Measurements from ENCODE around the gene PMPCA. TPM values are rescaled to one million over a fixed set of nuclear protein-coding genes. Genes with fewer than 3 reads are reported as not detected.
A peak's percentile ranks its signal among the peaks of the same experiment; 100 is the strongest.
"Not testable (repeated sequence)": the region's sequence is repeated elsewhere in the genome, so short reads cannot be mapped to it uniquely, and the experiment has no call there.

Gene PMPCA
- total RNA-seq, 2 experiments from 2014 or later, result 108 to 112 TPM

DNA sequence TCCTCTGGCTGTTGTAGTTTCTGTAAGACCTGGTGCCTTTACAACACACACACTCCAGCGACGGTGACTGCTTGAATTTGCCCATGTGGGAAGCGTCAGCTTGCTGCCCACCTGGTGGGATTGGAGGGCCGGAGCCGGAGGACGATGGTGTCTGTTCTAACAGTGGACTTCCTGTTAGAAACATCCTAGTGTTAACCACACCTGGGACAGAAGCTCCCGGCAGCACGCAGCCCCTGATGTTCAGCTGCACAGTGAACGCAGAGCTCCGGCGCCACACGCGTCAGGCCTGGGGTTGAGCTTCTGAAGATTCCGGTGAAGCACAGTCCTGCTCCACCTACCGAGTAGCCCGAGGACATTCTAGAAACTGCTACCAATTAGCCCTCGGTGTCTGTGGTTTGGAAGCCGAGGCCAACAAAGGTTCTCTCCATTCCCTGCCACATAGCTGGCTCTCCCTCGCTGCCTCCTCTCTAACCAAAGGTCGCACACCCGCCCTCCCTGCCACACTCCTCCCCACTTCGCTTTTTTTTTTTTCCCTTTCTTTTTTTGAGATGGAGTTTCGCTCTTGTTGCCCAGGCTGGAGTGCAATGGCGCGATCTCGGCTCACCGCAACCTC lies 14.4 kb downstream of the PMPCA start:
- peaks cover 5% of the 10 kb centered on the region for H3K4me1 Mint-ChIP-seq (ENCODE audit: low read depth)
- H3K9me3 Mint-ChIP-seq, result no peaks in the 10 kb centered on the region
- no peaks in the 10 kb centered on the region for H3K27me3 Mint-ChIP-seq
- no peak overlapping the region for H3K4me3 Mint-ChIP-seq
- ChIA-PET POLR2A (interaction anchor here (1.1 kb wide), 1 partner anchor 11 kb away, joined by 3 read pairs; no protein-coding TSS in a partner anchor), CTCF (interaction anchor here (0.6 to 1.0 kb wide), 3 partner anchors 15 to 170 kb away, joined by 3 to 4 read pairs (median 3); no protein-coding TSS in a partner anchor)
- no peak for DNase-seq
- intact Hi-C loops (cut with micrococcal nuclease), result no loop called here
- H3K27ac Mint-ChIP-seq, result peak overlapping the region; percentile 56
- H3K36me3 Mint-ChIP-seq, result peaks cover 23% of the 10 kb centered on the region

DNA sequence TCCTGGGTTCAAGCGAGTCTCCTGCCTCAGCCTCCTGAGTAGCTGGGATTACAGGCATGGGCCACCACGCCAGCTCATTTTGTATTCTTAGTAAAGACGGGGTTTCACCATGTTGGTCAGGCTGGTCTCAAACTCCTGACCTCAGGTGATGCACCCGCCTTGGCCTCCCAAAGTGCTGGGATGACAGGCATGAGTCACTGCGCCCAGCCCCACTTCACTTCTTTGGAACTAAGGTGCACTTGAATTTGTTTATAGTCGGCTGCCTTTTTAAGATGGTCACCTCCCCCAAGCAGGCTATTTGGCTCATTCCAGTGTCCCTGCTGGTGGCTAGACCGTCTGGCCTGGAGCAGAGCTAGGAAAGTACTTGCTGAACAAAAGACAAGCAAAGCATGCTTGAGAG lies 14.9 kb downstream of the PMPCA start:
- CTCF ChIA-PET, result interaction anchor here (1.0 kb wide), 1 partner anchor 16 kb away, joined by 3 read pairs; no protein-coding TSS in a partner anchor
- H3K4me1 Mint-ChIP-seq (ENCODE audit: low read depth); H3K9me3 Mint-ChIP-seq; H3K4me3 Mint-ChIP-seq; POLR2A ChIA-PET; intact Hi-C loops (cut with micrococcal nuclease); H3K27me3 Mint-ChIP-seq: not testable (repeated sequence)
- H3K36me3 Mint-ChIP-seq, result peaks cover 25% of the 10 kb centered on the region
- H3K27ac Mint-ChIP-seq, result peak overlapping the region; percentile 56
- DNase-seq, result peak; percentile 26

DNA sequence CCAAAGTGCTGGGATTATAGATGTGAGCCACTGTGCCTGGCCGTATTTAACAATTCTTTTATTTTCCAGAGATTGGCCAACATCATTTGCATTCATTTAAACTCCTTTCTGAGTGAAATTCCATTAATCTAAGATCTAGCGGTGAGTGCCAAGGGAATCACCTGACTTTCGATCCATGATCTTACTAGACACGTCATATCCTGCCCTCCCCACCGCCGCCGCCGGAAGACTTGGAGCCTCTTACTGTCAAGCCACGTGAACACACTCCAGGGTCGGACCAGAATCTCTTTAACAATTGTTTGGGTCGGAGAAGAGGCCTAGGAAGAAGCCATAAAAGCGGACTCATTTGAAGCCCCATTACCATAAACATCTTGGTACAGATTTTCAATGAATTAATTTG lies 16.3 kb downstream of the PMPCA start:
- no peak overlapping the region for H3K27ac Mint-ChIP-seq
- H3K4me3 Mint-ChIP-seq, result no peak overlapping the region
- peaks cover 18% of the 10 kb centered on the region for H3K36me3 Mint-ChIP-seq
- peaks cover 5% of the 10 kb centered on the region for H3K4me1 Mint-ChIP-seq (ENCODE audit: low read depth)
- ChIA-PET CTCF (interaction anchor here (1.0 kb wide), 1 partner anchor 113 kb away, joined by 3 read pairs; no protein-coding TSS in a partner anchor), POLR2A (no interaction called here)
- DNase-seq, result no peak
- H3K9me3 Mint-ChIP-seq, result no peaks in the 10 kb centered on the region
- intact Hi-C loops (cut with micrococcal nuclease), result no loop called here
- no peaks in the 10 kb centered on the region for H3K27me3 Mint-ChIP-seq

DNA sequence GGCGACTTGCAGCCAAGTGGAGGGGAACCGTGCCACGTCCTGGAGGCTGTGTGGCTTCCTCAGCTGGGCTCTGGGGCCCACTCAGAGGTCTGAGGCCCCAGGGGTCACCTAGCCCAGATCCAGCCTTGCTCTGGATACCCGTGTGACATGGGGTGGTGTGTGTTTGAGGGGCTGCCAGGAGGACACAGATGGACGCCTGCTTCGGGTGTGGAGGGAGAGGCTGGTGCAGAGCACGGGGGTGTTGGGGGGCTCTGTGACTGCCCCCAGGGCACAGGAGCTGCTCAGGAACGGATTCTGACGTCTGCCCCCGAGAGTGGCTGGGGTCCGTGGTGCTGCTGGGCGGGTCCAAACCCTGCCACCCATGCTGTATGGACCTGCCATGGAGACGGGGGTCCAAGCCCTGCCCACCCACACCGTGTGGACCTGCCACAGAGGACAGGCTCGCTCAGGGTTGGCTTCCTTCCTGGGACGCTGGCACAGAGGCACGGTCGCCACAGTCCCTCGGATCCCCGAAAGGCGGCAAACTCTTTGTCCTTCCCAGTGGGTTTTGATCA lies 18.7 kb downstream of the PMPCA start:
- no peak overlapping the region for H3K27ac Mint-ChIP-seq
- CTCF ChIA-PET, result no interaction called here
- intact Hi-C loops (cut with micrococcal nuclease), result no loop called here
- peaks cover 5% of the 10 kb centered on the region for H3K4me1 Mint-ChIP-seq (ENCODE audit: low read depth)
- H3K27me3 Mint-ChIP-seq, result no peaks in the 10 kb centered on the region
- no peak for DNase-seq
- peaks cover 15% of the 10 kb centered on the region for H3K36me3 Mint-ChIP-seq
- H3K4me3 Mint-ChIP-seq, result no peak overlapping the region
- no peaks in the 10 kb centered on the region for H3K9me3 Mint-ChIP-seq
- POLR2A ChIA-PET, result no interaction called here

DNA sequence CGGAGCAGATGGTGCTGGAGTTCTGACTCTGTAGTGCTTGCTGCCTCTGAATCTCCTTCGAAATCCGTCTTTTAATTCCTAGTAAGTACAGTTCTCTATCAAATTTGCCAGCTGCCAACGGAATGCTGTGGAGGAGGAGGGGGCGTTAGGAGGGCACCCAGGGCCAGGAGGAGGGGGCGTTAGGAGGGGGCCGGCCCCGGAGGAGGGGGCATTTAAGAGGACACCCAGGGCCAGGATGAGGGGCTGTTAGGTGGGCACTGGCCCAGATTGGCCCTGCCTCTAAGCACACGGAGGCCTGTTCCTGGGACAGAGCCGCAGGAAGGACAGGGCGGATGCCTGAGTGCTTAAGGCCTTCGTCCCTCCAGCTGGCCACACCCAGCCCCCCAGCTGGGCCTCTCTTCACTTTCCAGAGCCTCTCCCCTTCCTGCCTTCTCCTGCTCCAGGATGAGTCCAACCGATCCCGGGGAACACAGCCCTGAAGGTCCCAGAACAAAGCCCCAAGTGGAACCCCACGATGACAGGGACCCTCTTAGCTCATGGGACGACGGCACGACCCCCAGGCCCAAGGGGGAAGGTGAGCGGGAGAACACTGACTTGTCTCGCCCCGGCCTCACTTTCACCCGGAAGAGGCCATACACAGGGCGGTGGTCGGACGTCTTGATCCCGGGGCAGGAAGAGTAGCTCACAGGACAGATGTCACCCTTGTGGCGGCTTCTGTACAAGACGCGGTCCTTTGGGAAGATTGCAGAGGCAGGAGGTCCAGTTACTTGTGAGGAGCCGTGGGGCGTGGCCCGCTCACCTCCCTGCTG lies 19.4 kb downstream of the PMPCA start:
- ChIA-PET CTCF (no interaction called here), POLR2A (no interaction called here)
- Mint-ChIP-seq H3K9me3 (no peaks in the 10 kb centered on the region), H3K4me1 (ENCODE audit: low read depth) (peaks cover 5% of the 10 kb centered on the region), H3K27ac (no peak overlapping the region), H3K4me3 (no peak overlapping the region), H3K27me3 (no peaks in the 10 kb centered on the region), H3K36me3 (peaks cover 15% of the 10 kb centered on the region)
- no peak for DNase-seq
- intact Hi-C loops (cut with micrococcal nuclease), result no loop called here

DNA sequence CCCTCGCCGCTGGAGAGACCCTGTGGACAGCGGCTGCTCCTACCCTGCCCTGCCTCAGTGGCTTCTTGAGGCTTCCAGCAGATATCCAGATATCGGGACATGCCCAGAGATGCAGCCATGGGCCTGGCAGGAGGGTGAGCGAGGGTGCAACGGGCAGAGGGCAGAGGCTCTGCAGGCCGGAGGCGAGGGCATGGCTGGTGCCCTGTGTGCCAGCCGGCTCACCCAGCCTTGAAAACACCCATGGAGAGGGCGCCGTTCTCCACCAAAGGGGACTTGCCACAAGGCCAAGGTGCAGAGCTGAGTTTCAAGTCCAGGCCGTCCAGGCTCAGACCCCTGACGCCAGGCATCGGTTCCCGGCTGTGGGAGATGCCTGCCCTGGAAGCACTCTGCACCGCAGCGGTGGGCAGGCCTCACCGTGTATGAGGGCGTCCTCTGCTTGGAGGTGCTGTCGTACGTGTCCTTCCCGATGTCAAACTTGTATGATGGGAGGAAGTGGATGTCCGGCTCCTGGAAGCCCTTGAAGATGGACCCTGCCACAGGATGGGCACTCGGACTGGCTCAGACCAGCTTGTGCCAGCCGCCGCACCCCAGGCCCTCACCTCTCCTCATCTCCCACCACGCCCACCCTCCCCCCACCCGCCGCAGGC lies 20.3 kb downstream of the PMPCA start:
- ChIA-PET POLR2A (no interaction called here), CTCF (no interaction called here)
- Mint-ChIP-seq H3K4me1 (ENCODE audit: low read depth) (peaks cover under 1% of the 10 kb centered on the region), H3K36me3 (peaks cover 10% of the 10 kb centered on the region), H3K9me3 (no peaks in the 10 kb centered on the region), H3K27me3 (no peaks in the 10 kb centered on the region), H3K4me3 (no peak overlapping the region), H3K27ac (no peak overlapping the region)
- DNase-seq, result no peak
- intact Hi-C loops (cut with micrococcal nuclease), result no loop called here

DNA sequence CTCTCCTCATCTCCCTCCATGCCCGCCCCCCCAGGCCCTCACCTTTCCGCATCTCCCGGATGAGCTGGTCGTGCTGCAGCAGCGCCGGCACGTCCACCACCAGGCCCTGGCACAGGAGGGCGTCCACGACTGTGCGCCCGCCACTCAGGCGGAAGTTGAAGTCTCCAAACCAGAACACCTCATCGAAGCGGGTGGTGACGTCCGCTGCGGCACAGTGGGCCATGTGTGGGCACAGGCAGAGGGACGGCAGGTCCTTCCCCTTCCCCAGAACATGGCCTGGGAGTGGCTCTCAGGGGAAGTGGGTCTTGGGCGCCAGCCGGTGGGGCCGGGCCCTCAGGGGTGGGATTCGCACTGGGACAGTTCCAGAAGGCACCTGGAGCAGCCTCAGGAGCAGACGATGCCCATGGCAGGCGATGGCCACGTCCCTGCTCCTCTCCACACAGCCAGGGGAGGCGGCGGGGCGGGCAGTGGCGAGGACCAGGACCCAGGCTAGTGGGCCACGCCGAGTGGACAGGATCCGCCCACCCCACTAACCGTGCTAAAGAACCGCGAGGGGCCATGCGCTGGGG lies 21.4 kb downstream of the PMPCA start:
- ChIA-PET CTCF (no interaction called here), POLR2A (no interaction called here)
- Mint-ChIP-seq H3K9me3 (no peaks in the 10 kb centered on the region), H3K36me3 (peaks cover 9% of the 10 kb centered on the region), H3K4me1 (ENCODE audit: low read depth) (peaks cover 9% of the 10 kb centered on the region), H3K27me3 (no peaks in the 10 kb centered on the region), H3K4me3 (no peak overlapping the region), H3K27ac (no peak overlapping the region)
- intact Hi-C loops (cut with micrococcal nuclease), result no loop called here
- DNase-seq, result no peak

DNA sequence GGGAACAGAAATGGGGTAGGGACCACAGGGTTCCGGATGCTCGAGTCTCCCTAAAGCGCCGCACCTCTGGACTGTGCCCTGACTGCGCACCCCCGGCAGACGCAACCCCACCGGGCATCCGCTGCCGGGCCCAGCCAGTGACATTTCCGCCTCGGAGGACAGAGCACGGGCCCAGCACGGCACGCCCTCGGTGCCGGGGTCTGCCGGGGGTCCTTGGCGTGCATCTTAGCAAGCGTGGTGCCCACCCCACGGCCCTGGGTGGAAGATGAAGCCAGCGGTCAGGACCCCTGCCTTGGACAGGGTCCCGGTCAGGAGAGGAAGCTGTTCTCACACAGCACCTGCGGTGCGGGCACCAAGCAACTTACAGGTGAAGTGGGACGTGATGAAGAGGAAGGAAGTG lies 22.1 kb downstream of the PMPCA start:
- POLR2A ChIA-PET, result interaction anchor here (1.0 kb wide), 1 partner anchor 28 kb away, joined by 3 read pairs; no protein-coding TSS in a partner anchor
- peaks cover 16% of the 10 kb centered on the region for H3K4me1 Mint-ChIP-seq (ENCODE audit: low read depth)
- CTCF ChIA-PET, result no interaction called here
- H3K27ac Mint-ChIP-seq, result no peak overlapping the region
- no peaks in the 10 kb centered on the region for H3K9me3 Mint-ChIP-seq
- H3K36me3 Mint-ChIP-seq, result peaks cover 9% of the 10 kb centered on the region
- intact Hi-C loops (cut with micrococcal nuclease), result no loop called here
- H3K4me3 Mint-ChIP-seq, result no peak overlapping the region
- DNase-seq, result no peak
- H3K27me3 Mint-ChIP-seq, result no peaks in the 10 kb centered on the region

DNA sequence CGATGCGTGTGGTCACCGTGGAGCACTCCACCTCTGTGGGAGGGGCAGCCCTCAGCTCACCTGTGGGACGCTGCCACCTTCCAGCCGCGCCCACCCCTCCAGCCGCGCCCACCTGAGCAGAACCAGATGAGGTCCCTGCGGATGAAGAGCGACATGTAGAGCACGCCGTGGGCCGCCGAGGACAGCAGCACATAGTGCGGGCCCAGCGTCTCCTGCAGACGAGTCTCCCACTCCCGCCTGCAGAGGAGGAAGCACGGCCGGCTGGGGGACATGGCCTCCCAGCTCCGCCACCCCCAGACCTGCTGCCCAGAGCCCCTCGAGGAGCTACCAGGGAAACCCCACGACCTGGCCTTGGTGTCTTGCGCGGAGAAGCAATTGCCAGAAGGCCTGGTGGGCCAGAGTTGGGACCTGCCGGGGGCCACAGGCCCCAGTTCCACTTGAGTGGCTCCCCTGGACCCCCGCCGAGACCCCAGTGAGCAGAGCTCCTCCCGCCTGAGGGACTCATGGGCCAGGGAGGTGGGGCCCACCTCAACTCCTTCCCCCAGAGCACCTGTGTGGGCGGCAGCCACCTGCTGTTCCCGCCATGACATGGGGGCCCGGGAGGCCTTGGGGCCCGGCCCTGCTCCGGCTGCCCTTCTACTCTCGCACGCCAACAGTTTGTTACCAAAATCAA lies 22.7 kb downstream of the PMPCA start:
- peaks cover 21% of the 10 kb centered on the region for H3K4me1 Mint-ChIP-seq (ENCODE audit: low read depth)
- intact Hi-C loops (cut with micrococcal nuclease), result no loop called here
- ChIA-PET CTCF (no interaction called here), POLR2A (interaction anchor here (1.0 kb wide), 1 partner anchor 29 kb away, joined by 3 read pairs; no protein-coding TSS in a partner anchor)
- no peak overlapping the region for H3K4me3 Mint-ChIP-seq
- no peak overlapping the region for H3K27ac Mint-ChIP-seq
- no peak for DNase-seq
- no peaks in the 10 kb centered on the region for H3K9me3 Mint-ChIP-seq
- no peaks in the 10 kb centered on the region for H3K27me3 Mint-ChIP-seq
- H3K36me3 Mint-ChIP-seq, result peaks cover 10% of the 10 kb centered on the region

DNA sequence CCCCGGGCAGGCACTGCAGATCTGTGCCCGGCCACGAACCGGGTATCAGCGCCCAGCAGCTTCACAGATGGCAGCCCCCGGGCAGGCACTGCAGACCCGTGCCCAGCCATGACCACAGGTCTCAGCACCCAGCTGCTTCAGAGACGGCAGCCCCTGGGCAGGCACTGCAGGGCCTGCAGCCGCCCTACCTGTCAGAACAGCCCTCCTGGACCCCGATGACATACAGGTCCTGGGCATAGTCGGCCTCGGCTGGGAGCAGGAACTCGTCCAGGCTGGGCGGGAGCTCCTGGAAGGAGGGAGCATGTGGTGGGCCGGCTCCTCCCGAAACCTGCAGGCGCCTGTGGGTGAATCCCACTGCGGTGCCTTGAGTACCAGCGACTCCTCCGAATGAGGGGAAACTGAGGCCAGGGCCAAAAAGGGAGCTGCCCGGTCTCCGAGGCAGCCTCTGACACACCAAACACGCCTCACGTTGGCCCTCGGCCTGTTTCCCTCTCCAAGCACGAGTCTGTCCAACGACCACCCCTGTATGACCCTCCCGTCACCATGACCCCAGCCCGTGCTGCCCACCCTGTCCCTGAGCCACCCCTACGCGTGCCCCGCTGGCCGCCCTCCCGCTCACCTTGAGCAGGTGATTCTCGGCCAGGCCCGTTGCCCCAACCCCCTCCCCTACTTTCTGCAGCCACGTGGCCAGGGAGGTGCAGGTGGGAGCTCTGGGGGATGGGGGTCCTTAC lies 23.6 kb downstream of the PMPCA start:
- H3K4me3 Mint-ChIP-seq, result no peak overlapping the region

DNA sequence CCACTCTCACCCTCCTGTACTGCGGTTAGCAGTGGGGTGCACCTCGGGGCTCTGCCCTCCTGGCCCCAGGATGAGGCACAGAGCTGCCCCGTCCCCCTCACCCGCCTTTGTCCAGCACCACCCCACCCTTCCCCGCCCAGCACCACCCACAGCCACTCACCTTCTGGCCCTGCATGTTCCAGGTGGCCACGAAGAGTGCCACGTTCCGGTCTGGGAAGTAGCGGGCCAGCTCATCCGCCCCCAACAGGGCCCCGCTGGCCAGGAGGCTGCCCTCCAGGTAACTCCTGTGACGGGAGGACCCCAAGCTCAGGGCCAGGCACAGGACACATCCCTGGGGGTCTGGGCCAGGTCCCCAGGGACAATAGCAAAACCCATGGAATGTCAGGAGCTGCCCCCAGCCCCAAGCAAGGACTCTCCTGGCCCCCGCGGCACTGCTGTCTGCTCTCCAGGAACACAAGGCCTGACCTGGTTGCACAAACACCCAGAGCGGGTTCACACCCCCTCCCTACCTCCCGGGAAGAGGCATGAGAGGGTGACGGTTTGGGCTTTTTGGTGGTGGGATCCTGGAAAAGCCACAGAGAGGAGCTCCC lies 24.2 kb downstream of the PMPCA start:
- intact Hi-C loops (cut with micrococcal nuclease), result loop anchor here (5.0 kb wide), 2 partner anchors 32 to 48 kb away; partner anchors contain the start of genes SEC16A and SNAPC4

More for the DNA sequence above, 23.6 kb downstream of the PMPCA start:
- Mint-ChIP-seq H3K27ac (no peak overlapping the region), H3K9me3 (no peaks in the 10 kb centered on the region), H3K36me3 (peaks cover 8% of the 10 kb centered on the region), H3K27me3 (no peaks in the 10 kb centered on the region), H3K4me1 (ENCODE audit: low read depth) (peaks cover 23% of the 10 kb centered on the region)
- ChIA-PET POLR2A (no interaction called here), CTCF (interaction anchor here (0.6 kb wide), 1 partner anchor 10 kb away, joined by 3 read pairs; no protein-coding TSS in a partner anchor)
- intact Hi-C loops (cut with micrococcal nuclease), result no loop called here
- no peak for DNase-seq

More for the DNA sequence above, 24.2 kb downstream of the PMPCA start:
- no peak overlapping the region for H3K4me3 Mint-ChIP-seq
- DNase-seq, result no peak
- H3K9me3 Mint-ChIP-seq, result no peaks in the 10 kb centered on the region
- ChIA-PET POLR2A (no interaction called here), CTCF (interaction anchor here (0.6 kb wide), 1 partner anchor 11 kb away, joined by 3 read pairs; no protein-coding TSS in a partner anchor)
- no peaks in the 10 kb centered on the region for H3K27me3 Mint-ChIP-seq
- peaks cover 23% of the 10 kb centered on the region for H3K4me1 Mint-ChIP-seq (ENCODE audit: low read depth)
- no peak overlapping the region for H3K27ac Mint-ChIP-seq
- peaks cover 5% of the 10 kb centered on the region for H3K36me3 Mint-ChIP-seq

Measured in activated CD4-positive, alpha-beta memory T cell treated with anti-CD3 and anti-CD28 coated beads for 36 hours (primary cell).